GM19099 (cell line): ENCODE results near the gene PLXND1.

Experiments used
- POLR2A ChIP-seq: IDR thresholded peaks from 3 replicates; pipeline ENCODE4 v1.6.1; 2011; ENCODE audit warnings: low read depth; ENCODE audit not compliant: insufficient read length; ENCODE audit errors: extremely low read depth

The PLXND1 gene

DNA sequence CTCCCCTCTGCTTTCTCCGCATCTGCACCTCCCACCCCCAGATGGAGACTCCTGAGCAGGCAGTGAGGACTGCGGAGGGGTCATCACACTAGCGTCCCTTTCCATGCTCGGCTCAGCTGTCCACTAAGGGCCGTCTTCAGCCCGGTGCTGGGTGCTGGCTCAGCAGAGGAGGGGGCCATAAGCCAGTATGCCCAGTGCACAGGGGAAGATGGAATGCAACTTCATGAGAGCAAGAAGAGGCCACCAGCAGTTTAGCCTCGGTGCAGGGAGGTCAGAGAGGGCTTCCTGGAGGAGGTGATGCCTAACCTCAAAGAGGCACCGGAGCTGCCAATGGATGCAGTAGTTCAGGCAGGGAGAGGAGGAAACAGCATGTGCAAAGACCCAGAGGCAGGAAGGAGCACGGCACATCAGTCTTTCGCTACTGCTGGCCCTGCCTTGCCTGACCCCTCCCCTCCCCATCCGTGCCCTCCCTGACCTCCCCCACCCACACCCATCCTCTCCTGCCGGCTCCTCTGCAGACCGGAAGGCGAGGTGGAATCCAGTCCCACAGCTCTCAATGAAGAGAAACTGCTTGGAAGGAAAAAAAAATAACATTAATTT lies 15.2 kb upstream of the PLXND1 start:
- TF ChIP-seq POLR2A = no peak

DNA sequence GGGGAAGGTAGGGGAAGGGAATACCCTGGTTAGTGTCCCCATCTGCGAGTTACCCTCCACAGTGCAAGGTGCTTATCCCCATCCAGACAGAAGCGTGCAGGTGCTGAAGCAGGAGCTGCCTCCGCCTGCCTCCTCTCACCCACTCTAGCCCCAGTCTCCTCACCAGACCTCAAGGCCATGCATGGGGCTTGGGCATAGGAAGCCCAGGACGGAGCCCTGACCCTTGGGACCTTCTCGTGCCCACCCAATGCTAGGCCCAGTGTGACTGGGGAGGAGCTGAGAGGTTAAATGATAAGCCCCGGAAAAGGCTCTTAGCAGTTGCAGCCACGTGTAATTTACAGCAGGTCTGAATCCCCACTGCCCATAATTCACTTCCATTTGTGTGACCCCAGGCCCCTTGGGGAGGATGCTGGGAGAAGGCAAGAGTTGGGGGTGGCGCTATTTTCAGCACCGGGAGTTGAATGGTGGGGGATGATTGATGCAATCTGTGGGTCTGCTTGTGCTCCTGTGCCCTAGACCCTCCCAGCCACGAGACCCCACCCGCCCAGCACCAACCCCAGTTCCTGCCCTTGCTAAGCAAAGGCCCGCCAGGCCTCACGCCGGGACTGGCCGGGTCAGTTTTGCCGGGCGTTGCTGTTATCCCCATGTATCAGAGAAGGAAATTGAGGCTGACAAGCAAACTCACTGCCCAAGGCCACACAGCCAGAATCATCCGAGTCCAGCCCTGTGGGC lies 14.5 kb upstream of the PLXND1 start:
- TF ChIP-seq POLR2A = no peak

DNA sequence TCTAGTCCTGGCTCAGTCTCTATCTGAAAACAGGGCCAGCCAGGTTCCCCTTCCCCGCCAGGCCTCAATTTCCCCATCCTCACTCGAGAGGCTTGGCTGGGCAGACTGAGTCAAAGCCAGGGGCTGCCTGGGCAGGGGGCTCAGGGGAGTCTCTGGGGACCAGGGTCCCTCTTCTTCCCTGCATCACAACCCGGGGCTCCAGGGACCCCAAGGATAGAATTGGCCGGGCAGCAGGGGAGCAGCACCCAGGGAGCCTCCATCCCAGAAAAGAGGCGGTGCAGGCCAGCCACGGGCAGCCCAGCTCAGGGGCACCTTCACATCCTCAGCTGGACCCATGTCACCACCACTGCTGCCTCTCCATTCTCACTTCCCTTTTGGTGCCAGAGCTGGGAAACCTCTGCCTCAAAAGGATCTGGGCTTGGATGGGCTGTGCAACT lies 13.3 kb upstream of the PLXND1 start:
- TF ChIP-seq POLR2A = no peak

DNA sequence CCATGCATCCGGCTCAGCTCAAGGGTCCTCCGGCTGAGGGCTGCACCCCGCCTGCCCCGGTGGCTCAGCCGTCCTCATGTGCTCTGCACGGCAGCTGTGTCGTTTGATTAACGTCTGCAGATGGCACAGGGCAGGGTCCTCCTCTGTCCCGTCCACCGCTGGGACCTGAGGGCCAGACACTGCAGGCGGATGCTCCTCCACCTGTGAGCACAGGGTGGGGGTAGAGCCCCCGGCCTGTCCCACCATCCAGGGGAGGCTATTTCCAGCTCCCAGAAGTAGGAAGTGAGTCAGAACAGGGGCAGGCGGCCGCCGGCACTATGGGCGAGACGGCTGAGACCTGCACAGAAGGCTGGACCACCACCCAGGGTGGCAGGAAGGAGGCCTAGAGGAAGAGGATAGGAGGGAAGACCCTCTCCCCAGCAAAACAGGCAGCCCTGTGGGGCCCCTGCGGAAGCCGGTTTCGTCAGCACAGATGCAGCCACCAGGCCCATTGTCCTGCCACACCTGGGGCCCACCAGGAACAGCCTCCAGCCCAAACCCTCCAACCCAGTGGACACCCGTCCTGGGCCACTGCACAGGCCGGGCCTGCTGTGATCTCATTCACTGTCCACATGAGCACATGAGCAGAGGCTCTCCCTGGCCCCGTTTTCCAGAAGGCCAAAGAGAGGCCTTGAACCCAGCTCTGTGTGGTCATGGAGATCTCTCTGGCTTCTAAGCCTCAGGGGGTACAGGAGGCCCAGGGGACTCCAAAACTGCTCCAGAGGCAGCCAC lies 12.6 kb upstream of the PLXND1 start:
- no peak for TF ChIP-seq POLR2A

- no peak for TF ChIP-seq POLR2A
Observed at GRCh38 chr3:129618186-129618820, 11.8 kb upstream of the PLXND1 start.

- no peak for TF ChIP-seq POLR2A
Observed at GRCh38 chr3:129617381-129618185, 11.1 kb upstream of the PLXND1 start.

GRCh38 chr3:129616713-129617112 lies 10.2 kb upstream of the PLXND1 start:
- no peak for TF ChIP-seq POLR2A

DNA sequence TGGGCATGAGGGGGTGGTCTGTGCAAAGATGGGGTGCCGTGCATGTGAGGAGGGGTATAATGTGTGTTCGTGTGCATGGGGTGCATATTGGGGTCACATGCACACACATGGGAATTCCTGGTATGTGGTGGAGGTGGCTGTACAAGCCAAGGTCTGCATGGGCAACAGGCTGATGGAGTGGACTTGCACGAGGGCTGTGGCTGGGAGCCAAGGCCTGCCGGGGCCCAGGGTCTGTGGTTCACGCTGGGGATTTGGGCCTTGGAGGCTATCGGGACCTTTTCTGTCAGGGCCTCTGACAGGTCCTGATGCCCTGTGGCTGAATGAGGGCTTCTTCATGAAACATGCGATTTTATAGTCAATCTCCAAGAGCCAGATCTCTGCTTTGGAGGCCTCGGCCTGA lies 9.8 kb upstream of the PLXND1 start:
- TF ChIP-seq POLR2A = no peak

GRCh38 chr3:129615751-129616281 lies 9.3 kb upstream of the PLXND1 start:
- TF ChIP-seq POLR2A = no peak

DNA sequence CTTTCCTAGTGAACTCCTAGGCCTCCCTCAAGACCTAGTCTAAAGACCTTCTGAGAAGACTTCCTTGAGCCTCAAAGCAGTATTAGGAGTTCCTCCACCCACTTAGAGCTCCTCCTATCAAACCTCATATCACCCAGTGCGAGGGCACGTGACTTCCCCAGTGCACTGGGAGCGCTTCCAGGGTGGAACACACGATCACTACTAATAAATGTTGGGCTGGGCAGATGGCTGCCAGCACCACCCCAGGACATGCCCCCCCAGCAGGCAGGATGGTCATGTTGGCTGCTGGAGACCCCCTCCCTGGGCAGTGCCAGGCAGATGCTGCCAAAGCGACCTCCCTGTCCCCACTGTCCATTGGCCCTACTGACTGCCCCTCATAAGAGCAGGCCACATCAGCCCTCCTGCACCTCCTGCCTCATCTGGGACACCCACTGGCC lies 8.5 kb upstream of the PLXND1 start:
- no peak for TF ChIP-seq POLR2A

DNA sequence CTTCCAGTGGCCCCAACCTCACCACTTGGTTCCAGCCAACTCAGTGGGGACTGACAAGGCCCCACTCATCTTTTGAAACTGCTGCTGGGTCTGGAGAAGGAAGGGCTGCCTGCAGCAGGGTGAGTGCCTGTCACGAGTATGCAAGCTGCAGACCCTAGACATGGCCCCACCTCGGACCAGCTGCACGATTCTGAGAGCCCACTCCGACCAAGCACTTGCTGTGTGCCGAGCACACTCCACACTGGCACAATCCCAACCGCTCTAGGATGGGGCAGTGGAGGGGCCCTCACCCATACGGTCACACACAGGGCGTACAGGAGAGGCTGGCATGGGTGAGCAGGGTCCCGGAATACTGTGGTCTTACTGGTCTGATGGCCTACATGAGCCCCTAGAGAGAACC lies 8.0 kb upstream of the PLXND1 start:
- TF ChIP-seq POLR2A = no peak

- TF ChIP-seq POLR2A = no peak
Observed at GRCh38 chr3:129613367-129613740, 6.9 kb upstream of the PLXND1 start.

DNA sequence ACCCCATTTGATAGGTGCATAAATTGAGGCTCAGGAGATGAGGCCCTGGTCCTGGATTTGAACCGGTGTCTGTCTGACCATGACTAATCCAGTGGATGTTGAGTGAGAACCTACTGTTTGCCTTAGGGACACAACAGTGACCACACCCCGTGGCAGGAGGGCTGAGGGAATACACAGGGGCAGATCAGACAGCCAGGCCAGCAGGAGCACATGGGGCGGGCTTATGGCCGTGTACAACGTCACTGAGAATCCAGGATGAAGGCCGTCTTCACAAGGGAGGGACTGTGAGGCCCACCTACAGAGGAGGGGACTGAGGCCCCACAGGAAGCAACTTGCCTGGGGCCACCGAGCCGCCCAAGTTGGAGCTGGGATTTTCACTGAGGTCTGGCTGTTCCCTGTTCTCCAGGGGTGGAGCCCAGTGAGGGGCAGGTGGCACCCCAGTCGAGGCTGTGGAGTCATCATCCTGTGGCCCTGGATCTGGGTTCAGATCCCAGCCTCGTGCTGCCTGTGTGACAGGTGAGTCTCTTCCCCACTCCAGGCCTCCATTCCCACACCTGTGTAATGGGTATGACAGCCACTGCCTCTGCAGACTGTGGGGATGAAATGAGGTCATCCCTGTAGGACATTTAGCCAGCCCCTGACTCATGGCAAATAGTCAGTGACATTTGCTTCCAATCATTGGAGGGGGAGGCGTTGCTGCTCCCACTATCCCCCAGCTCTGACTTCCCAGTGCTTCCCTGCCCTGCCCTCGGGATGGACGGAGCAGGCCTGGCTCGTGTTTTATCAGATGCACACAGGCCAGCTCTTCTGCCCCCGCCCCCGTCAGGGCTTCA lies 6.3 kb upstream of the PLXND1 start:
- no peak for TF ChIP-seq POLR2A
